ENCODE measurements around the gene RANGAP1.
A peak's percentile ranks its signal among the peaks of the same experiment; 100 is the strongest.

Gene RANGAP1

DNA sequence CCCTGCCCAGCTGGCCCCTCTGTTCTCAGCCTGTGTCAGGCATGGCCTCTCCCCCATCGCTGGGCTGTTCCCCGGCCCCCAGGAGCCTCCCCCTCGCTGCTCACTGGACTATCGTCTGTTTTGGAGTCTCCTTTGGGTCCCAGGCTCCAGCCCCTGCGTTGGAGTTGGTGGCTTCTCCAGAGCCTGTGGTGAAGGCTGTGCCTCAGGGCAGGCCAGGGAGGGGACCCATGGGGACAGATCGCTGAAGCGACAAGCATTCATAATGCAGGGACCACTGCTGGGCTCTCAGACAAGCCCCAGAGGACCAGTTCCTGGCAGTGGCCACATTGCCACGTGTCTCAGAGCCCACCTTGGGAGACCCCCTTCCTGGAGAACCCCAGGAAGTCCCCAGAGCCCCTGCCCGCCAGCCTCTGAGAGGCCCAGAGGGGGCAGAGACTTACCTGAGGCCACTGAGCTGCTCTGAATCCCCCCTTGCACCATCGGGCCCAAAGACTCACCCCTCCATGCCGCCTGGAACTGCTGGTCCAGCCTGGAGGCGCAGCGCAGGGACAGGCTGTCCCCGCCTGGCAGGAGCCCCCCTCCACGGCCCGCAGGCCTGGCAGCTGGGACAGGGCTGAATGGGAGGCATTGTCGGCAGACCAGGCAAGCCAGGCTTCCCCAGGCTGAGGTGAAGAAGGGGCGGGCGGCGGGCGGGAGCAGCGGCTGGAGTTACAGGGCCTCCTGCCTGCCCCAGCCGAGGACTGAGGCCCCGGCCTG is 45.4 kb downstream of the RANGAP1 start, which contains the start of gene CHADL:
TSS of gene CHADL (minus strand) at position 555 of the 756 bp plus-strand sequence. CDS start at position 505, 50 bp downstream.
- TF ChIP-seq, protein P1, sequence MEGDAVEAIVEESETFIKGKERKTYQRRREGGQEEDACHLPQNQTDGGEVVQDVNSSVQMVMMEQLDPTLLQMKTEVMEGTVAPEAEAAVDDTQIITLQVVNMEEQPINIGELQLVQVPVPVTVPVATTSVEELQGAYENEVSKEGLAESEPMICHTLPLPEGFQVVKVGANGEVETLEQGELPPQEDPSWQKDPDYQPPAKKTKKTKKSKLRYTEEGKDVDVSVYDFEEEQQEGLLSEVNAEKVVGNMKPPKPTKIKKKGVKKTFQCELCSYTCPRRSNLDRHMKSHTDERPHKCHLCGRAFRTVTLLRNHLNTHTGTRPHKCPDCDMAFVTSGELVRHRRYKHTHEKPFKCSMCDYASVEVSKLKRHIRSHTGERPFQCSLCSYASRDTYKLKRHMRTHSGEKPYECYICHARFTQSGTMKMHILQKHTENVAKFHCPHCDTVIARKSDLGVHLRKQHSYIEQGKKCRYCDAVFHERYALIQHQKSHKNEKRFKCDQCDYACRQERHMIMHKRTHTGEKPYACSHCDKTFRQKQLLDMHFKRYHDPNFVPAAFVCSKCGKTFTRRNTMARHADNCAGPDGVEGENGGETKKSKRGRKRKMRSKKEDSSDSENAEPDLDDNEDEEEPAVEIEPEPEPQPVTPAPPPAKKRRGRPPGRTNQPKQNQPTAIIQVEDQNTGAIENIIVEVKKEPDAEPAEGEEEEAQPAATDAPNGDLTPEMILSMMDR (conservative IDR thresholded peaks at IDR 0.05; ENCODE audit: low read length): no peak
- H3K4me3 ChIP-seq (ENCODE audit: low read length): no peak within 1 kb of the TSS

DNA sequence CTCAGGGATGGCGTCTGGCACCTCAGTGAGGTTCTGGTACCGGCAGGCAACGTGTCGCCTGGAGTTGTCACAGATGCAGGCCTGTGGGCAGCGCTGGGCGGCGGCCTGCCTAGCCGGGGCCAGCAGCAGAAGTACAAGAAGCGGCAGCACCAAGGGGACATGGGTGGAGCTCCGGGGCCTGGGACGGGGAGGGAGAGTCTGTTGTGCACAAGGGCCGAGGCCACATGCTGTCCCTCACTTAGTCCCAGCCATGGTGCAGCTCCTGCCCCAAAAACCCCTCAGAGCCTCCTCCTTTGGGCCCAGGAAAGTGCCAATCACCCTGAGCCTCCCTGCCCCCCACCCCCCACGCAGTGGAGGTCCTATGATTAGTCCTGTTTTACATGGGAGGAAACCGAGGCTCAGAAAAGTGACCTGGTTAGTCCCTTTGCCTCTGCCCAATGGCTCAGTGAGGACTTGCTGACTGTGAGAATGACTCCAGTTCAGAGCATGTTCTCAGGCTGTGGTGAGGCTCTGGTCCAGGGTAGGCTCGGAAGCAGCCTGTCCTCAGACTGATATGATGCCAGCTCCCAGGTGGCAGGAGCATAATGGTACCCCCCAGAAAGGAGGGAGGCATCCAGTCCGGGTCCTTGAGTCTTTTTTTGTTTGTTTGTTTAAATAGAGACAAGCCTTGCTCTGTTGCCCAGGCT is 46.4 kb downstream of the RANGAP1 start:
- no peak for DNase-seq (ENCODE audit: low read depth)
- H3K4me3 ChIP-seq (ENCODE audit: low read length): no peak overlapping the region
- TF ChIP-seq, protein P1 (conservative IDR thresholded peaks at IDR 0.05; ENCODE audit: low read length): no peak

More for the DNA sequence above, 45.4 kb downstream of the RANGAP1 start, which contains the start of gene CHADL:
- no peak for DNase-seq (ENCODE audit: low read depth)

DNA sequence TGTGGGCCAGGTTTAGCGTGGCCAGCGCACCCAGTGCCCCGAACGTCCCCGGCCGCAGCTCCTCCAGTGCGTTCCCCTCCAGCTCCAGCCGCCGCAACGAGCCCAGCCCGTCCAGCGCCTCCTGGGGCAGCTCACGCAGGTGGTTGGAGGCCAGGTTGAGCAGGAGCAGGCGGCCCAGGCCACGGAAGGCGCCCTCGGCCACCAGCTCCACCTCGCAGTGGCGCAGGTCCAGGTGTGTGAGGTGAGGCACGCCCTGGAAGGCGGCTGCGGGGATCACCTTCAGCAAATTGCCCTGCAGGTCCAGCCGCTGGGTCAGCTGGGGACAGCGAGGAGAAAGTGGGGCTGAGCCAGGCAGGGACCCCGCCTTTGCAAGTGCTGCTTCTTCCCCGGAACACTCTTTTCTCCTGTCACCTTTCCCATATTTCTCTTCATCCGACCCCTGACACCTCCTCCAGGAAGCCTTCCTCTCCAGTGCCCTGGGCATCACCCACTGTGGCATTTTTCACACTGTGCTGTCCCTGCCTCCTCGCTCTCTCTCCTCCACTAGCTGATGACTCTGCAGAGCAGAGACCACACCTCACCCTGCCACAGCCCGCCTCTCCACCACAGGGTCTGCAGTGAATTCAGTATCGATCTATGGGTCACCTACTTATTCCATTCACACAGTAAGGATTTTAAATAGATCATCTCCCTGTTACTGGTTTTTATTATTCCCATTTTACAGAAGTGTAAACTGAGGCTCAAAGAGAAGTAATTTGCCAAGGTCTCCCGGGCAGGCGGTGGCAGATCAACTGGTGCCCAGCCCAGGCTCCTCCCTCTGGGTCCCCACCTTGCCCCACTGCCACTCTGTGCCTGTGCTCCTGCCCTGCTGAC is 47.2 kb downstream of the RANGAP1 start:
- no peak for DNase-seq (ENCODE audit: low read depth)
- TF ChIP-seq, protein P1 (conservative IDR thresholded peaks at IDR 0.05; ENCODE audit: low read length): no peak
- H3K4me3 ChIP-seq (ENCODE audit: low read length): no peak overlapping the region

DNA sequence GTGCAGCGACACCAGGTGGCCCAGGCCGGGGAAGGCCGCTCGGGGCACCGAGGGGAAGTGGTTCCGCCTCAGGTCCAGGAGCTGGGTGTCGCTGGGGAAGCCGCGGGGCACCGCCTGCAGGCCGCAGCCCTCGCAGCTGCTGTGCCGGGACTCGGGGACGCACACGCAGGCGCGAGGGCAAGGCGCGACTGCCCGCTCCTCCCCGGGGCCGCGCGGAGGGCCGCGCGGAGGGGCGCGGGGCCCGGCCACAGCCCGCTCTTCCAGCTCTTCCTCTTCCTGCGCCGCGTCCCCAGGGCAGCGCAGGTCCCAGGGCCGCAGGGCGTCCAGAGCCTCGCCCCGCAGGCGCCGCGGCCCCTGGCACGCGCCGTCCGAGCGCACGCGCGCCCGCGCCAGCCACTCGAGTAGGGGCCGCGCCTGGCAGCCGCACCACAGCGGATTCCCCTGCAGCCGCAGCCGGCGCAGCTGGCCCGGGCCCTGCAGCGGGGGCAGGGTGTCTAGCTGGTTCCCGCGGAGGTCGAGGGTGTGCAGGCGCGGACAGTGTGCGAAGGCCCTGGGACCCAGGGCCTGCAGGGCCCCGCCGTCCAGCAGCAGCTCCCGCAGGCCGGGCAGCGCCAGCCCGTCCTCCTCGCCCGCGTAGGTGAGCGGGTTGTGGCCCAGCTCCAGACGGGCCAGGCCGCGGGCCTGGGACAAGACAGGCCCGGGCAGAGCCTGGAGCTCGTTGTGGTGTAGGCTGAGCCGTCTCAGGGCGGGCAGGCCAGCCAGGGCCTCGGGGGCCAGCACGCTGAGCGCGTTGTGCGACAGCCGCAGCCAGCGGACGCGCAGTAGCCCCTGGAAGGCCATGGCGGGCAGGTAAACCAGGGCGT is 48.0 kb downstream of the RANGAP1 start:
- peak; percentile 31 for DNase-seq (ENCODE audit: low read depth)
- TF ChIP-seq, protein P1 (conservative IDR thresholded peaks at IDR 0.05; ENCODE audit: low read length): peak; percentile 15; the same call in 1 of the 2 replicates

DNA sequence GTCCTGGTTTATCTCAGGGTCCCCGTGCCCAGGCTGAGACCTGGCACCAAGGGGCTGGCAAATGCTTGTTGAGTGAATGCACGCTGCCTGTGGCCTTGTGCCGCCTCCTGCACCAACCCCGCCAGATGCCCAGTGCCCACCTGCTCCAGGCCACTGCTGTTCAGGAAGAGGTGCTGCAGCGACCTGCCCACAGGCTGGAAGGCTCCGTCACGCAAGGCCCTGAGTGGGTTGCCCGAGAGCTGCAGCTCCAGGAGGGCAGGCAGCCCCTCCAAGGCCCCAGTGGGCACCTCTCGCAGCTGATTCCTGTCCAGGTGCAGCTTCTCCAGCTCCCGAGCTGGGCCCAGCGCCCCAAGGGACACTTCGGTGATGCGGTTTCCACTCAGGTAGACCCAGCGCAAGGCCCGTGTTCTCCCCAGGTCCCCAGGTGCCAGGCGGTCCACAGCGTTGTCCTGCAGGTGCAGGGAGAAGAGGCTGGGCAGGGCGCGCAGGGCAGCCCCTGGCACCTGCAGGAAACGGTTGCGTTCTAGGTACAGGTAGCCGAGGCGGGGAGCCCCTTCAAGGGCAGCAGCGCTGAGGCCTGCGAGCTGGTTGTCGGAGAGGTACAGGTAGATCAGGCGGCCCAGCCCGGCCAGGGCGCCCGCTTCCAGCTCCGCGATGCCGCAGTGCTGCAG is 48.8 kb downstream of the RANGAP1 start:
- TF ChIP-seq, protein P1 (conservative IDR thresholded peaks at IDR 0.05; ENCODE audit: low read length): no peak
- H3K4me3 ChIP-seq (ENCODE audit: low read length): peak overlapping the region; percentile 20; the same call in 1 of the 2 replicates
- DNase-seq (ENCODE audit: low read depth): no peak

More for the DNA sequence above, 48.0 kb downstream of the RANGAP1 start:
- peak overlapping the region; percentile 20; the same call in 1 of the 2 replicates for H3K4me3 ChIP-seq (ENCODE audit: low read length)
